ENCODE data around the gene USP48.

Gene USP48

GRCh38 chr1:21752186-21752585, 30.8 kb downstream of the USP48 start:
- no peak for TF ChIP-seq SUZ12 (IDR thresholded peaks at IDR 0.05; ENCODE audit: extremely low read depth, insufficient read depth, insufficient read length)
- no peak for TF ChIP-seq ZNF274 (IDR thresholded peaks at IDR 0.05; ENCODE audit: low read depth, low read length)
- TF ChIP-seq YY1 (IDR thresholded peaks at IDR 0.05; ENCODE audit: insufficient read depth, insufficient read length) = no peak
- H3K36me3 ChIP-seq (ENCODE audit: insufficient read depth, insufficient read length, low read length) = peaks cover 71% of the 10 kb centered on the region

DNA sequence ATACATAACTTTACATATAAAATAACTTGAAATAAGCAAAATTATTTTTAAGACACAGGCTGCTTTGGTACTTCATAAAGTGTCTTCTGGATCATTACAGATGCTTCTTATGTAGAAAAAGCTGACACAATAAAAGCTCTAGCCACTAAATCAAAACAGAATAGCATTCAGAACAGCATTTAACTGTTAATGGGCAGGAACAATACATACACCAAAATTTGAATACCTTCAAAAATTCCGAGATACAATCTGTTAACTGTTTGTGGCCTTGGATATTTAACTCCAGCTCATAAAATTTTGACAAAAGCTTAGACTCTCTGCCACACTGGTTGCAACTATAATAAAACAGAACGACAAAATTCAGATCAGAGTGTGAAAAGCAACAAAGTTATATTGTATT, 31.7 kb downstream of the USP48 start:
- H3K27me3 ChIP-seq (ENCODE audit: insufficient read depth, insufficient read length) = no peaks in the 10 kb centered on the region
- no peaks in the 10 kb centered on the region for H3K9me3 ChIP-seq (ENCODE audit: insufficient read depth, low read length)
- no peak overlapping the region for H3K4me3 ChIP-seq (ENCODE audit: insufficient read length, low read depth)
- peaks cover 70% of the 10 kb centered on the region for H3K36me3 ChIP-seq (ENCODE audit: insufficient read depth, insufficient read length, low read length)
- no peak for DNase-seq (ENCODE audit: low read depth, low spot score)
- no peak for TF ChIP-seq YY1 (IDR thresholded peaks at IDR 0.05; ENCODE audit: insufficient read depth, insufficient read length)
- no peak for TF ChIP-seq ZNF274 (IDR thresholded peaks at IDR 0.05; ENCODE audit: low read depth, low read length)
- TF ChIP-seq SUZ12 (IDR thresholded peaks at IDR 0.05; ENCODE audit: extremely low read depth, insufficient read depth, insufficient read length) = no peak
- H3K9ac ChIP-seq (ENCODE audit: insufficient read length, low read depth) = no peak overlapping the region
- no peaks in the 10 kb centered on the region for H3K4me1 ChIP-seq (ENCODE audit: insufficient read depth, insufficient read length)

More at GRCh38 chr1:21752186-21752585, 30.8 kb downstream of the USP48 start:
- no peak for DNase-seq (ENCODE audit: low read depth, low spot score)
- Histone ChIP-seq H3K9ac (ENCODE audit: insufficient read length, low read depth) (no peak overlapping the region), H3K4me3 (ENCODE audit: insufficient read length, low read depth) (no peak overlapping the region), H3K9me3 (ENCODE audit: insufficient read depth, low read length) (no peaks in the 10 kb centered on the region), H3K27me3 (ENCODE audit: insufficient read depth, insufficient read length) (no peaks in the 10 kb centered on the region), H3K4me1 (ENCODE audit: insufficient read depth, insufficient read length) (no peaks in the 10 kb centered on the region)

- TF ChIP-seq ZNF274 (IDR thresholded peaks at IDR 0.05; ENCODE audit: low read depth, low read length) (no peak), SUZ12 (IDR thresholded peaks at IDR 0.05; ENCODE audit: extremely low read depth, insufficient read depth, insufficient read length) (no peak), YY1 (IDR thresholded peaks at IDR 0.05; ENCODE audit: insufficient read depth, insufficient read length) (no peak)
- no peaks in the 10 kb centered on the region for H3K9me3 ChIP-seq (ENCODE audit: insufficient read depth, low read length)
Observed at GRCh38 chr1:21750841-21751240, 32.1 kb downstream of the USP48 start.

DNA sequence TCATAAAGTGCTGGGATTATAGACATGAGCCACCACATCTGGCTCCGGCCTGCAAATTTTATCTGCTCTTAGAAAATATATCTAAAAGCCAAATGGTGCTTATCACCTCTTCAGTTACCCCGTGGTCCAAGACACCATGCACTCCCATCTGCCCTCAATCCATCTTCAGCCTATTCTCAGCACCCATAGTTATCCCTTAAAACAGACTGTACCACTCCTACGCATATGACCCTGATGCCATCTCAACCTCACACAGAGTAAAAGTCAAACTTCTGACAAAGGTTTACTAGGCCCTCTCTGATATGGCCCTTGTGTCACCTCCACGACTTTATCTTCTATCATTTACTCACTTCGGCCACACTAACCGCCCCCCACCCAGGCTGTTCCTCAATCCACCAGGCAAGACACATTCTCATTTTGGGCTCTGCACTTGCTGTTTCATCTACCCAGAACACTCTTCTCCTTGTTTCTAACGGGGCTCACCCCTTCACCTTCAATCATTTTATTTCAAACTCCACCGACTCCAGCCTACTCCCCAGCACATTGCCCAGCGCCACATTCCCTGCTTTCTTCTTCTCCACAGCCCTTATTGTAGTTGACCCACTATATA, 33.0 kb downstream of the USP48 start:
- H3K36me3 ChIP-seq (ENCODE audit: insufficient read depth, insufficient read length, low read length) = peaks cover 69% of the 10 kb centered on the region
- TF ChIP-seq ZNF274 (IDR thresholded peaks at IDR 0.05; ENCODE audit: low read depth, low read length) (no peak), YY1 (IDR thresholded peaks at IDR 0.05; ENCODE audit: insufficient read depth, insufficient read length) (no peak)
- no peaks in the 10 kb centered on the region for H3K27me3 ChIP-seq (ENCODE audit: insufficient read depth, insufficient read length)
- no peaks in the 10 kb centered on the region for H3K4me1 ChIP-seq (ENCODE audit: insufficient read depth, insufficient read length)
- no peaks in the 10 kb centered on the region for H3K9me3 ChIP-seq (ENCODE audit: insufficient read depth, low read length)
- DNase-seq (ENCODE audit: low read depth, low spot score) = no peak
- H3K4me3 ChIP-seq (ENCODE audit: insufficient read length, low read depth) = no peak overlapping the region
- H3K9ac ChIP-seq (ENCODE audit: insufficient read length, low read depth) = no peak overlapping the region

More at GRCh38 chr1:21750841-21751240, 32.1 kb downstream of the USP48 start:
- H3K27me3 ChIP-seq (ENCODE audit: insufficient read depth, insufficient read length) = no peaks in the 10 kb centered on the region
- peaks cover 73% of the 10 kb centered on the region for H3K36me3 ChIP-seq (ENCODE audit: insufficient read depth, insufficient read length, low read length)
- H3K4me1 ChIP-seq (ENCODE audit: insufficient read depth, insufficient read length) = no peaks in the 10 kb centered on the region
- no peak overlapping the region for H3K9ac ChIP-seq (ENCODE audit: insufficient read length, low read depth)
- DNase-seq (ENCODE audit: low read depth, low spot score) = no peak
- H3K4me3 ChIP-seq (ENCODE audit: insufficient read length, low read depth) = no peak overlapping the region

DNA sequence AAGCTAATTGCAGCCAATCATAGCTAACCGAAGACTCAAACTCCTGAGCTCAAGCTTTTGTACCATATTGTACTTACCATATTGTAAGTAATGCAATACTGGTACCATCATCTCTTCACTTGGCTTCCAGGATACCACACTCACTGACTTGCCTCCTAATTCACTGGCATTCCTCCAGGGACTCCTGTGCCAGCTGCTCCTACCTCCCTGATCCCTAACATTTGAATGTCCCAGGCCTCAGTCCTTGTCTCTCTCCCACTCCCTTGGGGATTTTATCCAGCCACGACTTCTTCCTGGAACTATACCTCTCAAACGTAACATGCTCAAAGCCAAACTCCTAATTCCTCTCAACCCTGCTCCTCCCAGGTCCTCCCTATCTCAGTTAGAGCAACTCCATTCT, 33.8 kb downstream of the USP48 start:
- Histone ChIP-seq H3K4me1 (ENCODE audit: insufficient read depth, insufficient read length) (no peaks in the 10 kb centered on the region), H3K9me3 (ENCODE audit: insufficient read depth, low read length) (no peaks in the 10 kb centered on the region), H3K27me3 (ENCODE audit: insufficient read depth, insufficient read length) (no peaks in the 10 kb centered on the region), H3K36me3 (ENCODE audit: insufficient read depth, insufficient read length, low read length) (peaks cover 61% of the 10 kb centered on the region), H3K4me3 (ENCODE audit: insufficient read length, low read depth) (no peak overlapping the region), H3K9ac (ENCODE audit: insufficient read length, low read depth) (no peak overlapping the region)
- TF ChIP-seq SUZ12 (IDR thresholded peaks at IDR 0.05; ENCODE audit: extremely low read depth, insufficient read depth, insufficient read length) (no peak), ZNF274 (IDR thresholded peaks at IDR 0.05; ENCODE audit: low read depth, low read length) (no peak), YY1 (IDR thresholded peaks at IDR 0.05; ENCODE audit: insufficient read depth, insufficient read length) (no peak)
- no peak for DNase-seq (ENCODE audit: low read depth, low spot score)

DNA sequence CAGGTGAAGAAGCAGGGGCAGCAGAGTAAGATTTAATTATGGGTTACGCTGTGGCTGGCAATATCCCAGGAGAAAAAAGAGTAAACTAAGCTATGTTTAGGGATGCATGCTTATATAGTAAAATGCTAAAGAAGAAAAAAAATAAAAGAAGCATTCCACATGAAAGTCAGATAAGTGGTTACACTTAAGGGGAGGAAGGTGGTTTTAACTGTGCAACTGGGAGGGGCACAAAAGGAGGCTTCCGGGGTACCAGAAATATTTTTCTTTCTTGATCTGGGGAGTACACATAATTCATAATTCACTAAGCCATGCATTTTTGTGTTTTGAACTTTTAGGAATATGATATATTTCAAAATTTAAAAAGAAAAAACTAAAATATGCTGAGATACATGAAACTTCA, 39.5 kb downstream of the USP48 start:
- Histone ChIP-seq H3K4me1 (ENCODE audit: insufficient read depth, insufficient read length) (no peaks in the 10 kb centered on the region), H3K9ac (ENCODE audit: insufficient read length, low read depth) (no peak overlapping the region), H3K36me3 (ENCODE audit: insufficient read depth, insufficient read length, low read length) (peaks cover 38% of the 10 kb centered on the region), H3K27me3 (ENCODE audit: insufficient read depth, insufficient read length) (no peaks in the 10 kb centered on the region), H3K9me3 (ENCODE audit: insufficient read depth, low read length) (no peaks in the 10 kb centered on the region), H3K4me3 (ENCODE audit: insufficient read length, low read depth) (no peak overlapping the region)
- no peak for DNase-seq (ENCODE audit: low read depth, low spot score)
- TF ChIP-seq YY1 (IDR thresholded peaks at IDR 0.05; ENCODE audit: insufficient read depth, insufficient read length) = no peak
- TF ChIP-seq ZNF274 (IDR thresholded peaks at IDR 0.05; ENCODE audit: low read depth, low read length) = no peak
- no peak for TF ChIP-seq SUZ12 (IDR thresholded peaks at IDR 0.05; ENCODE audit: extremely low read depth, insufficient read depth, insufficient read length)

GRCh38 chr1:21742578-21742977, 40.4 kb downstream of the USP48 start:
- H3K36me3 ChIP-seq (ENCODE audit: insufficient read depth, insufficient read length, low read length) = peaks cover 36% of the 10 kb centered on the region

More at GRCh38 chr1:21742578-21742977, 40.4 kb downstream of the USP48 start:
- DNase-seq (ENCODE audit: low read depth, low spot score) = no peak
- no peaks in the 10 kb centered on the region for H3K27me3 ChIP-seq (ENCODE audit: insufficient read depth, insufficient read length)
- H3K9me3 ChIP-seq (ENCODE audit: insufficient read depth, low read length) = no peaks in the 10 kb centered on the region
- TF ChIP-seq SUZ12 (IDR thresholded peaks at IDR 0.05; ENCODE audit: extremely low read depth, insufficient read depth, insufficient read length) = no peak
- TF ChIP-seq YY1 (IDR thresholded peaks at IDR 0.05; ENCODE audit: insufficient read depth, insufficient read length) = no peak
- no peak for TF ChIP-seq ZNF274 (IDR thresholded peaks at IDR 0.05; ENCODE audit: low read depth, low read length)
- no peaks in the 10 kb centered on the region for H3K4me1 ChIP-seq (ENCODE audit: insufficient read depth, insufficient read length)
- no peak overlapping the region for H3K9ac ChIP-seq (ENCODE audit: insufficient read length, low read depth)
- no peak overlapping the region for H3K4me3 ChIP-seq (ENCODE audit: insufficient read length, low read depth)
